Measurements from ENCODE around the gene SULT2A1. TPM values are rescaled to one million over a fixed set of nuclear protein-coding genes. Genes with fewer than 3 reads are reported as not detected.

The SULT2A1 gene
- total and polyA plus RNA-seq, 2 of the 8 experiments (the other 6 are each of a cell fraction or from before 2014, with no cell fraction given) = not detected

DNA sequence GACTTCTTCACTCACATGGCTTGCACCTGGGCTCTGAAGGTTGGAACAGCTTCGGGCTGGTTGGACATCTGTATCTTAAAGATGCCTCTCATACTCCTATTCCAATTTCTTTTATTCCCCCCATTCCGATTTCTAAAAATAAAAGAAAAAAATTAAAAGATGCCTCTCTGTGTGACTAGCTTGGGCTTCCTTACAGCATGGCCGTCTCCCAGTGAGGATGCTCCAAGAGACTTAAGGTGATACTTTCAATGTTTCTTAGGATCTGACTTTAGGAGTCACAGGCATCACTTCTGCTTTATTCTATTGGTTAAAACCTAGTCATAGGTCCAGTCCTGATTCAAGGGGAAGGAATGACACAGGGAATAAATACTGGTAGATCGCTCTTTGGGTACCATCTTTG lies 9.9 kb upstream of the SULT2A1 start (continued):
- no peak for TF ChIP-seq ATF3 (IDR thresholded peaks at IDR 0.05; ENCODE audit: insufficient read depth, low read depth, low read length)
- TF ChIP-seq SUZ12 (IDR thresholded peaks at IDR 0.05; ENCODE audit: low read length) = no peak
- TF ChIP-seq SP2 (IDR thresholded peaks at IDR 0.05; ENCODE audit: low read length) = no peak
- TF ChIP-seq, protein P1, sequence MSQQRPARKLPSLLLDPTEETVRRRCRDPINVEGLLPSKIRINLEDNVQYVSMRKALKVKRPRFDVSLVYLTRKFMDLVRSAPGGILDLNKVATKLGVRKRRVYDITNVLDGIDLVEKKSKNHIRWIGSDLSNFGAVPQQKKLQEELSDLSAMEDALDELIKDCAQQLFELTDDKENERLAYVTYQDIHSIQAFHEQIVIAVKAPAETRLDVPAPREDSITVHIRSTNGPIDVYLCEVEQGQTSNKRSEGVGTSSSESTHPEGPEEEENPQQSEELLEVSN (IDR thresholded peaks at IDR 0.05) = no peak
- no peak for TF ChIP-seq SIX5 (IDR thresholded peaks at IDR 0.05; ENCODE audit: low read depth, low read length)
- TF ChIP-seq RAD21 (IDR thresholded peaks at IDR 0.05 in 1 of 2, conservative IDR thresholded peaks at IDR 0.05 in 1 of 2; ENCODE audit: low read depth in 2 of 2, low read length in 2 of 2) = no peak
